Keratinocyte (primary cell): ENCODE measurements around the gene FILIP1.

Source experiments
- EZH2 ChIP-seq: IDR thresholded peaks from one replicate; pipeline ENCODE4 v1.6.1; 2012; ENCODE audit warnings: inconsistent platforms, mild to moderate bottlenecking, low read length, moderate library complexity
- TF ChIP-seq, protein P1 (sequence below), 3 experiments: IDR thresholded peaks in 1 of 3; conservative IDR thresholded peaks in 1 of 3; optimal IDR thresholded peaks in 1 of 3; 2 replicates in 2 of 3; 3 replicates in 1 of 3; pipeline versions ENCODE3 to v1.5.1; 2011; ENCODE audit warnings: low read length in 3 of 3, mild to moderate bottlenecking in 3 of 3, moderate library complexity in 2 of 3, control low read depth in 1 of 3, inconsistent platforms in 1 of 3; ENCODE audit not compliant: insufficient read depth in 2 of 3; ENCODE audit errors: extremely low read depth in 1 of 3

GRCh38 chr6:75249837-75250236, 243.8 kb downstream of the FILIP1 start:
- TF ChIP-seq, protein P1, sequence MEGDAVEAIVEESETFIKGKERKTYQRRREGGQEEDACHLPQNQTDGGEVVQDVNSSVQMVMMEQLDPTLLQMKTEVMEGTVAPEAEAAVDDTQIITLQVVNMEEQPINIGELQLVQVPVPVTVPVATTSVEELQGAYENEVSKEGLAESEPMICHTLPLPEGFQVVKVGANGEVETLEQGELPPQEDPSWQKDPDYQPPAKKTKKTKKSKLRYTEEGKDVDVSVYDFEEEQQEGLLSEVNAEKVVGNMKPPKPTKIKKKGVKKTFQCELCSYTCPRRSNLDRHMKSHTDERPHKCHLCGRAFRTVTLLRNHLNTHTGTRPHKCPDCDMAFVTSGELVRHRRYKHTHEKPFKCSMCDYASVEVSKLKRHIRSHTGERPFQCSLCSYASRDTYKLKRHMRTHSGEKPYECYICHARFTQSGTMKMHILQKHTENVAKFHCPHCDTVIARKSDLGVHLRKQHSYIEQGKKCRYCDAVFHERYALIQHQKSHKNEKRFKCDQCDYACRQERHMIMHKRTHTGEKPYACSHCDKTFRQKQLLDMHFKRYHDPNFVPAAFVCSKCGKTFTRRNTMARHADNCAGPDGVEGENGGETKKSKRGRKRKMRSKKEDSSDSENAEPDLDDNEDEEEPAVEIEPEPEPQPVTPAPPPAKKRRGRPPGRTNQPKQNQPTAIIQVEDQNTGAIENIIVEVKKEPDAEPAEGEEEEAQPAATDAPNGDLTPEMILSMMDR (optimal IDR thresholded peaks at IDR 0.05 in 1 of 3, IDR thresholded peaks at IDR 0.05 in 1 of 3, conservative IDR thresholded peaks at IDR 0.05 in 1 of 3; ENCODE audit: extremely low read depth in 1 of 3, insufficient read depth in 2 of 3, low read length in 3 of 3): no peak
- TF ChIP-seq EZH2: no peak
